ENCODE data around the gene SGIP1. TPM values are rescaled to one million over a fixed set of nuclear protein-coding genes. Genes with fewer than 3 reads are reported as not detected.

SGIP1 gene
- total RNA-seq, 1 donor from 2014 or later, result 4.2 TPM

- no peak overlapping the region for H3K4me3 Mint-ChIP-seq
- H3K4me2 ChIP-seq, result no peak overlapping the region
Observed at GRCh38 chr1:66613187-66613586, 79.2 kb downstream of the SGIP1 start.

GRCh38 chr1:66617362-66618184, 83.6 kb downstream of the SGIP1 start:
- H3K27ac ChIP-seq, result no peak overlapping the region

More at GRCh38 chr1:66613187-66613586, 79.2 kb downstream of the SGIP1 start:
- no peaks in the 10 kb centered on the region for H4K20me1 ChIP-seq (ENCODE audit: low read depth)
- H3K36me3 Mint-ChIP-seq, result no peaks in the 10 kb centered on the region
- H3K27me3 ChIP-seq, result no peaks in the 10 kb centered on the region
- no peak overlapping the region for H3K9ac ChIP-seq
- no peaks in the 10 kb centered on the region for H3F3A ChIP-seq (ENCODE audit: low read depth)
- H3K36me3 ChIP-seq, result no peaks in the 10 kb centered on the region
- no peak overlapping the region for H3K4me3 ChIP-seq
- no peaks in the 10 kb centered on the region for H3K9me3 Mint-ChIP-seq
- H2AFZ ChIP-seq (replicated peaks), result no peak overlapping the region
- DNase-seq (ENCODE audit: low spot score), result no peak
- no peaks in the 10 kb centered on the region for H3K4me1 Mint-ChIP-seq
- no peaks in the 10 kb centered on the region for H3K4me1 ChIP-seq
- H3K27ac Mint-ChIP-seq, result no peak overlapping the region
- no peaks in the 10 kb centered on the region for H3K27me3 Mint-ChIP-seq (ENCODE audit: insufficient read depth, low read depth)
- no peaks in the 10 kb centered on the region for H3K79me2 ChIP-seq (ENCODE audit: low read depth)
- no peak for TF ChIP-seq CTCF (IDR thresholded peaks at IDR 0.05)
- TF ChIP-seq EZH2 (IDR thresholded peaks at IDR 0.05), result no peak
- no peak for TF ChIP-seq EZH2phosphoT487 (IDR thresholded peaks at IDR 0.05)
- H3K9me3 ChIP-seq (ENCODE audit: low read depth), result no peaks in the 10 kb centered on the region
- H3K27ac ChIP-seq, result no peak overlapping the region

GRCh38 chr1:66618390-66618789, 84.4 kb downstream of the SGIP1 start:
- Histone ChIP-seq H3F3A (ENCODE audit: low read depth) (no peaks in the 10 kb centered on the region), H3K27ac (no peak overlapping the region), H3K27me3 (no peaks in the 10 kb centered on the region), H3K4me1 (no peaks in the 10 kb centered on the region), H3K36me3 (no peaks in the 10 kb centered on the region), H3K9ac (no peak overlapping the region), H3K9me3 (ENCODE audit: low read depth) (no peaks in the 10 kb centered on the region), H3K79me2 (ENCODE audit: low read depth) (no peaks in the 10 kb centered on the region), H4K20me1 (ENCODE audit: low read depth) (no peaks in the 10 kb centered on the region), H2AFZ (replicated peaks) (no peak overlapping the region), H3K4me3 (no peak overlapping the region), H3K4me2 (no peak overlapping the region)
- no peaks in the 10 kb centered on the region for H3K27me3 Mint-ChIP-seq (ENCODE audit: insufficient read depth, low read depth)
- H3K27ac Mint-ChIP-seq, result no peak overlapping the region
- H3K36me3 Mint-ChIP-seq, result no peaks in the 10 kb centered on the region
- no peaks in the 10 kb centered on the region for H3K9me3 Mint-ChIP-seq
- DNase-seq (ENCODE audit: low spot score), result no peak
- no peaks in the 10 kb centered on the region for H3K4me1 Mint-ChIP-seq
- H3K4me3 Mint-ChIP-seq, result no peak overlapping the region
- TF ChIP-seq EZH2phosphoT487 (IDR thresholded peaks at IDR 0.05) (no peak), EZH2 (IDR thresholded peaks at IDR 0.05) (no peak), CTCF (IDR thresholded peaks at IDR 0.05) (no peak)

More at GRCh38 chr1:66617362-66618184, 83.6 kb downstream of the SGIP1 start:
- no peak overlapping the region for H3K4me3 ChIP-seq
- no peaks in the 10 kb centered on the region for H3K4me1 ChIP-seq
- H3K4me2 ChIP-seq, result no peak overlapping the region
- H3K27me3 ChIP-seq, result no peaks in the 10 kb centered on the region
- no peak overlapping the region for H3K4me3 Mint-ChIP-seq
- no peaks in the 10 kb centered on the region for H3F3A ChIP-seq (ENCODE audit: low read depth)
- no peak overlapping the region for H3K27ac Mint-ChIP-seq
- no peak overlapping the region for H3K9ac ChIP-seq
- no peaks in the 10 kb centered on the region for H4K20me1 ChIP-seq (ENCODE audit: low read depth)
- no peaks in the 10 kb centered on the region for H3K9me3 Mint-ChIP-seq
- H3K36me3 ChIP-seq, result no peaks in the 10 kb centered on the region
- no peak for DNase-seq (ENCODE audit: low spot score)
- H3K36me3 Mint-ChIP-seq, result no peaks in the 10 kb centered on the region
- TF ChIP-seq EZH2phosphoT487 (IDR thresholded peaks at IDR 0.05) (no peak), EZH2 (IDR thresholded peaks at IDR 0.05) (no peak), CTCF (IDR thresholded peaks at IDR 0.05) (no peak)
- no peaks in the 10 kb centered on the region for H3K79me2 ChIP-seq (ENCODE audit: low read depth)
- H3K4me1 Mint-ChIP-seq, result no peaks in the 10 kb centered on the region
- no peaks in the 10 kb centered on the region for H3K27me3 Mint-ChIP-seq (ENCODE audit: insufficient read depth, low read depth)
- H3K9me3 ChIP-seq (ENCODE audit: low read depth), result no peaks in the 10 kb centered on the region
- H2AFZ ChIP-seq (replicated peaks), result no peak overlapping the region

Data from neural progenitor cell (in vitro differentiated cells).